T-helper 22 cell (primary cell): ENCODE data around the gene DSCAML1.

Source experiments
- DNase-seq: peaks from one replicate; pipeline ENCODE4 v3.0.0-alpha.2; 2020; ENCODE audit warnings: low read depth

Gene DSCAML1

DNA sequence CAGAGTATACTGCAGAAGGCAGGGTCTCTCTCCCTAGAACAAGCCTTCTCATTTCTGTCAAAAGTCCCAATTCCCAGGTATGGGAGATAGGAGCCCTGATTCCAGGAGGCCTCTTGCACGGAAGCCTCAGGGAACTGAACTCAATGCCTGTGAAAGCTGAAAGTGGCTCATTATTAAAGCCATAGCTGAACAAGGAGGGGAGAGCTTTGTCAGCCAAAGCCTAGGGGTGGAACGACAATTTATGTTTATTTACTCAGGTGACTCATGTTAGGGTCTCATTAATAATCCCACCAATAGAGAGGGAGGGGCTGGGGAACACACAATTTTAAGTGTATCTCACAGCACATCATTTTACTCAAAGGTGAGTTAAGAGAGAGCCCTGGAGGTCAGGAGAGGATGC is 44.9 kb downstream of the DSCAML1 start:
- DNase-seq: no peak

DNA sequence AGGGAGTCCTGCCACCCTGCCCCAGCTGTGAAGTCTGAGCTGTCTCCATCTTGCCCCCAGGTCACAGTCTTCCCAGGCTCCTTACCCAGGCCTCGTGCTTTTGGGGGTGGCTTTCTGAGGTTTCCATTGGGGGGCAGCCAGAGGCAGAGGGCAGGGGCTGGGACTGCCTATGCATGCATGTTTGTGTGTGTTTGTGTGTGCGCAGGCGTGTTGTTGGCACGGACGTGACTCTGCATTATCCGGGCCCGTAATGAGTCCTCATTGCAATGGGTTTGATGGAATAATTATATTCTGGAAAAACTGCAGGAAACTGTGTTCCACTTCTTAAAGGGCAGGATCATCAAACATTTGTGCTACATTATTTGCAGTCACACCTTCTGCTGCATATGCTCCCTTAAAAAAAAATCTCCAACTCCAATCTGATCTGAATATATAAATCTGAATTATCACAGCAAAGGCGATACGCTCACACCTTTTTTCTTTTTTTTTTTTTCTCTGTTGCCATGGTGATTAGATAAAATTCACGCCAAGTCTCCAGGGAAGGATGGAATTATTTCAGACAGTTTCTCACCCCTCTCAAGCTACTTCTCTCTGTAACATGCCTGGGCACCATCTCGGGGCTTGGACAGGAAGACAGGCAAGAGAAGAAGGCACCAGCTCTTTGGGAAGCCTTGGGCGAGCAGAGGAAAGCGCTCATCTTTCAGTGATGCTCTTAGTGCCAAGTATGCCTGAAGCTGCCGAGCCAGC is 45.9 kb downstream of the DSCAML1 start:
- no peak for DNase-seq

DNA sequence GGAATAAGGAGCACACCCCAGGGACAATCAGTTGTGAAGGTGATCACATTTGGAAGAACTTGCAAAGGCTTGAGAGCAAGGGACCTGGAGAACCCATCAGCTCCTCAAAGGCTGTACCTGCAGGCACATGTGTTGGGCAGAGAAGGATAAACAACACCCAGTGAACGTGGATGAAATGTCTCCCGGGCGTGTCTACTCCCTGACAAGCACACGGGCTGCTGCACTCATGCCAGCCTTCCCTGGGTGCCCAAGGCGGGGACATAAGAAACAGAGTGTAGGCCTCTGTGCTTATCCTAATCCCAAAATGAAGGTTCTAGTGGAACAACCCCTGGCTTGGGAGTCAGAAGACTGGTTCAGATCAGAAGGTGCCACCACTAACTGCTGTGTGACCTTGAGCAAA is 46.7 kb downstream of the DSCAML1 start:
- no peak for DNase-seq

DNA sequence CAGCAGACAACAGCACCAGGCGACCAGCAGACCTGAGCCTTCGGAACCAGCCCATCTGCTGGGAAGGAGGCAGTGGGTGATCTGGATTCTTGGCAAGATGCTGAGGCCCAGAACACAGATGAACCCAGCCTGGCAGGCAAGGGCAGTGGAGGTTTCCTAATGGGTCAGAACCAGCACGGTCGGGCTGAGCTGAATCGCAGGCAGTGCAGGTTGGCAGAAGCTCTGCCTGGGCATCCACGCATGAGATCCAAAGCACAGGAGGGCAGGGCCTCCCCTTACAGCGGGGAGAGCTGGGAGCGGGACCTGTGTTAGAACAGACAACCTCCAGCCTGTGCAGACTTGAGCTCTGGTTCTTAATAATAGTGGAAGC is 47.5 kb downstream of the DSCAML1 start:
- no peak for DNase-seq

DNA sequence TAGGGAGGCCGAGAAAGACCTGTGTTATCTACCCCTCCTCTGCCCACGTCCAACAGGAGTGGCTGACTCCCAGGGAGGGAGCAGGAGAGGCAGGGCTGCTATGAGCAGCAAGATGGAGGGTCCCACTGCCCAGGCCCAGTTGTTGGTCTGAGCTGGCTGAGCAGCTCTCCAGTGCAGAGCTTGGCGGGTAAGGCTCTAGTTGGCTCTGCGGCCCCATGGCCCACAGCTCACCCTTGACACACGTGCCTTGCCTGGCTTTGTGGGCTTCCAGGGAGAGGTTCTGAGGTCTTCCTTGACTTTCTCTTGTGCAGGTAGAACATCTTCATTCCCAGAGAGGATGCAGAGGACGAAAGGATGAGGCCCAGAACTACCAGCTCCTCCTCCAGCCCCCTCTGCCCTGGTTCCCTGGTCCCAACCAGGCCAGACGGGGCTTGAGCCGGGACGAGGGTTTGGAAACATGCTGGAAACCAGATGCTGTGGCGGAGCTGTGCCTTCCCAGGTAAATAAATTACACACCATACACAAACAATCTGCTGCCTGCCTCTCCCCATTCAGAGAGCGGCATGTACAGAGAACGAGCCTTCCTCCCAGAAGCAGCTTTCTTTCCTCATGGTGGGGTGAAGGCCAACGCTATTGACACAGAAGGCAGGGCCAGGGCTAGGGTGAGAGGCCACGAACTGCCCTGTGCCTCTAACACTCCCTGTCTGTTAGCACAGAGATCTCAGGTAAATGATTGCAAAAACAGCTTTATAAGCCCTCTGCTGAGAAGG is 48.1 kb downstream of the DSCAML1 start:
- no peak for DNase-seq

DNA sequence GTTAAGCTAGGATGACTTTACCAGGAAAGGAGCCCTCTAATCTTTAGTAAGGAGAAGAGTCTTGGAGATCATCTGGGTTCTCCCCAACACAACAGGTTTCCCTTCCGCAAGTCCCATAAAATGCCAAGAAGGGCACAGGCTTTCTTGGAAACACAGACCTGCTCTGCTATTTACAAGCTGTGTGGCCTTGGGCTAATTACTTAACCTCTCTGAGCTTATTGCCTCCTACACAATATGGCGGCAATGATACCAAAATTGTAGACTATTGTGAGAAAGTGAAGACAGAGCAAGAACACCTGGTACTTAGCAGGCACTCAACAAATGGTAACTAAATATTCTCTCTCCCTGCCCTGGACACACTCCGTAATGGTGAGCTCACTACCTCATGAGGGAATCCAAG is 49.1 kb downstream of the DSCAML1 start:
- no peak for DNase-seq

DNA sequence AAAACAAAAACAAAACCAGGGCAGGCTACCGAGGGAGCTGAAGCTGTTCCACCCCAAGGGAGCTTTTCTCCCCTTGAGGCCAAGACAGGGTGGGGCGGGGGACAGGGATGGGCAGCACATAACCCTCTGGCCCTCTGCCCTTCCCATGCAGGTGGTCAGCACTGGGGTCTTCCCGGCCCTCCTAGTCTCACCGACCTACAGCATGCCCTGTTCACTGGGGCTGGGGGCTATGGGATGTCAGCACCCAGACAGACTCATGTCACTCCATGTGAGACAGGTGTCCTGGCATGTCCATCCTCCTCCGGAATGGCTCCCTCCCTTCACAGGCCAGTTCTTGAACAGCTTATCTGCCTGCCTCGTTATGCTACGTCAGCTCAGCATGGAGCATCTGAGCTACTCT is 51.7 kb downstream of the DSCAML1 start:
- no peak for DNase-seq

DNA sequence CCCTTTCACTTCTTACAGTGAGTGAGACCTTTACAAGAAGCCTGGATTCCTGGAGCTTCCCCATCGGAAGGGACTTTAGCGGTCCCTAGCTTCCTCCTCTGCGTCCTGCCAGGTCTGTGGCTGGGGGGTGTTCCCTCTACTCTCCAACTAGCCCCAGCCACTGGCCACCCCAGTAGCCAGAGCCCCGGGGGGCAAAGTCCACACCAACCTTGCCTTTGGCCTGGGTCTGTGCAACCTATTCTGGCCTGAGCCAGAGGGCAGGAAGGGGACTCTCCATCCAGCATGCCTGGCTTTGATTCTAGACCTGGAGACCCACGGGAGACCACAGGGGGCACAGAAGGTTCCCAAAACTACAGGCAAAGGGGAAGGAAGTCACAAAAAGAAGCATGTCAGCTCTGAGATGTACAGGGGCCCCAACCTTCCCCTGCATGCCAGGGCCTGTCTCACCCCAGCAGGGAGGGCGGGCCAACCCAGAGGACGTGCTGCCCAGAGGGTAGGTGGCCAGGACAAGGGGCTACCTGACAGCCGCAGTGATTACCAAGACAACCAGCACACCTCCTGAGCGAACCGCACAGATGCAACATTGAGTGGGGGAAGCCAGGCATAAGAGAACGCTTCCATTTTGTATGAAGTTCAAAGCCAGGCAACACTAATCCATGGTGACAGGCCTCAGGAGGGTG is 52.4 kb downstream of the DSCAML1 start:
- no peak for DNase-seq

DNA sequence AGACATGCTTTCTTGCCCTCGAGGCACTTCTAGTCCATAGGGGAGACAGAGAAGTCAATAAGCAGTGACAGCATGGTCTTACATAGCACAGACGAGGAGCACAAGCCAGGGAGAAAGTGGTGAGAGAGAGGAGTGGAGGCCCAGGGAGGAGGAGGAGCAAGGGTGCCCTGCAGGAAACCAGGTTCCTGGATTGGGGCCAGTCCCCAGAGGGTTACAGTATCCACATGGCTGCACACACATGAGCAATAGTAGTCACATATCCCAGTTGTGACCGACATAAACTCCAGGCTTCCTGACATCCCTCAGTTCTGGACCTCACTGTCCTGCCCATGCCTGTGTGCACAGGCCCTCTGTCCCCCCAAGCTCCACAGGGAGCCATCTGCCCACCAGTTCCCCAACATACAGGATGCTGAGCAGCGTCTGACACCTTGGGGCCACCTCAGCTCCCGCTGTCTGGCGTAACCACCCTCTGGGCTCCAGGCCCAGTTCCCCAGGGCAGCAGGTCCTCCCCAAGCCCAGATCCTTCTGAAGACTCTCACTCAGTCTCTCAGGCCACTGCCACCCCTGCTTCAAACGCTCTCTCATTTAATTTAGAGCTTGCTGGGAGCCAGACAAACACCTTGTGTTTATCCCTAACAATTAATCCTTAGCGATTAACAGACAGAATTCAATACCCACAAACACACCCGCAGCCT is 53.7 kb downstream of the DSCAML1 start:
- DNase-seq: no peak

DNA sequence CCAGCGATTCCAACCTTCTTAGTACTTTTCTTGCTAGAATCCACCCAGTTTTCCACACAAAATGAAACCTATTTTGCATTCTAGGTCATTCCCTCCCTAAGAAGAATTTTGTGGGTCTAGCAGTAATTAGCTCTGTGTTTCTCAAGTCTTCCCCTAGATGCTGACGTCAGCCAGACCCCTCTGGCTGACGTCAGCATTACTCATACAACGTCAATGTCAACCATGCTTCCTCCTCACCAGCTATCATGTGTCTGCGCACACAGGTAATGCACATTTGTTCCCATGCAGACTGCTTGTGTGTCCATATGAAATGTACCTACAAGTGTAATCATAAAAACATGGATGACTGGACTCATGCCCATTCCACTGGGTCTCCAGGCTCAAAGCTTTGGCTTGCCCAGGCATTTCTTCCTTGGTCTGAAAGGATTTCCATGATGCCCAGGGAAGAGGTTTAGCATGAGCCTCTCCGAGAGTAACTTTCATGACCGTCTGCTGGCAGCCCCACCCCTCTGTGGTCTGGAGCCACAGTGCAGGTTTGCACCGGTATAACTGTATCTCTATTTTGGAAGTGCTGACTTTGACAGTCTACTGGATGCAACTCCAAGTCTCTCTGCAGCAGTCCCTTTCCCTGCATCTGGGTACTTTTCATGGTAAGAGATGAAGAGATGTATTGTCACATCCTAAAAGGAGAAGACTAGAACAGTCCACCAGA is 58.6 kb downstream of the DSCAML1 start:
- DNase-seq: no peak

DNA sequence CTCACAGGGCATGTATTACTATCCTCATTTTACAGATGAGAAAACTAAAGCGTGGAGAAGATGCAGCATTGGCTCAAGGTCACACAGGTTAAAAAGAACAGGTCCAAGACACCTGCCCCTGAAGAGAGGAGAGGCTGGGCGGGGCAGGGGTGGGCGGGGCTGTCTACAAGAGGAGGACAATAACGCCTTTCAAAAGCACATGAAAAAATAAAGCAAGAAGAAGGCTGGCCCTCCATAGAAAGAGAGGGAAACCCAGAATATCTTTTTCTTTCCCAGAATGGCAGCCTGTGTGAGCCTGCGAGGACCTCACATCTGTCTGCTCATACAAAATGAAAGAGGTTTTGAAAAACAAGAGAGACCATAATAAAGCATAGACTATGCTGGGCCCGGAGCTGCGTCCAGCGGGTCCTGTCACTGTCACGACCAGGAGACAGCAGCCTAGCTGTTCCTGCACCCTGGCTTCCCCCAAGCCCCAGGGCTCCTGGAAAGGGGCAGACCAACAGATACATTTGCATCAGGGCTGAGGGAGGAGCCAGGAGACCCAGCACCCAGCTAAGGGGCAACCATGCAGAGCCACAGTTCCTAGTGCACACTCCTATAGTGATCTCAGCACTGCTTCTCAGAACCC is 61.6 kb downstream of the DSCAML1 start:
- DNase-seq: no peak

DNA sequence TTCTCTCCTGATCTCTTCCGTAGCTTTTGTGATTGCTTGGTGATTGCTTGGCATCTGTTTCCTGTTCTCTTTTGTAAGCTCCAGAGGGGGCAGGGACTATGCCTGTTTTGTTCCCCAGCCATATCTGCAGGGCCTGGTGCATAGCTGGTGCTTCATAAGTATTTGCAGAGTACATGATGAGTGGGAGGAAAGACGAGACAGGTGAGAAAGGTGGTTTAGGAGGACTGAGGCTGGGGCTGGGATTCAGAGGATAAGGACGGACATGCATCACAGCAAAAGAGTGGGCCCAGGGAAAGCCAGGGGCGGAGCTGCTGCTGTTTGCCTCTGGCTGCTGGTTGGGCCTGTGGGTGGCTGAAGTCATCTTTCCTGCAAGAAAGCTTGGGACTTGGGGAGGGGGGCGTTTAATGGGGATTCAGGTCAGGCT is 62.4 kb downstream of the DSCAML1 start:
- DNase-seq: no peak

DNA sequence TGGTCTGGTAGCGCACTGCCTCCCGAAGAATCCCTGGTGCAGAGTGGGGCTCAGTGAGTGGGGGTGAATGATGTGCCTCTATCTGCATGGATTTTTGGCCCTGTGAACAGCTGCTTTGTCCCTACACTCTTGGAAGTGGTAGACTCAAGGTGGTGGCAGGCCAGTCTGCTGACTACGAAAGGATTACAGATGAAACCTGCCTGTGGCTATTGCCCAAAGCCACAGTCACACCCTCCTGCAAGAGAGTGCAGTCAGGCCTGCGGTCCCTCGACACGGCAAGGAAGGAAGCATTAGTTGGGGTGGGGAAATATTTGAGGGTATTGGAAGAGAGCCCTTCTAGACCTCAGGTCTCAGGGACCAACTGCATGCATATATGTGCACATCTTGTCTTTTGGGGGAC is 63.7 kb downstream of the DSCAML1 start:
- DNase-seq: no peak

DNA sequence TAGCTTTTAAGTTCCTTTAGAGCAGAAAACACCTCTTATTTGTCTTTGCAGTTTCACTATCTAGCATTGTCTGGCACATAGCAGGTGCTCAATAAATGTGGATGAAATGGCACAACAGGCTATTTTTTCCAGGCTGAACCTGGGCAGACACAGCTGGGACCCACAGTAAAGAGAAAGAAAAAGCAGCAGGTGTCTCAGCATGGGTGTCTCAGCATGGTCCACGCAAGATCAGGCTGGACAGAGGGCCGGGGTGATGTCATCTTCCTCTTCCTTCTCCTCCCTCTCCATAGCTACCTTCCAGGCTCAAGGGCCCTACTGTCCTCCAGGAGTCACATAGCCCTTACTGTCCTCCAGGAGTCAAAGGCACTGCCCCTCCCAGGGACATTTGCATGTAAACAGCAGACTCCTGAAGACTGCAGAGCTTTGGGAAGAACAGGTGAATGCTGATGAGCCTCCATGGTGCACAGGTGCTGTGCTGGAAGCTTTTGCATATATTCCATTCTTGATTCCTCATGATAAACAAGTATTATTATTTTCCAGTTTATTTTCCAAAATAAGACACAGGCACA is 65.2 kb downstream of the DSCAML1 start:
- DNase-seq: no peak

DNA sequence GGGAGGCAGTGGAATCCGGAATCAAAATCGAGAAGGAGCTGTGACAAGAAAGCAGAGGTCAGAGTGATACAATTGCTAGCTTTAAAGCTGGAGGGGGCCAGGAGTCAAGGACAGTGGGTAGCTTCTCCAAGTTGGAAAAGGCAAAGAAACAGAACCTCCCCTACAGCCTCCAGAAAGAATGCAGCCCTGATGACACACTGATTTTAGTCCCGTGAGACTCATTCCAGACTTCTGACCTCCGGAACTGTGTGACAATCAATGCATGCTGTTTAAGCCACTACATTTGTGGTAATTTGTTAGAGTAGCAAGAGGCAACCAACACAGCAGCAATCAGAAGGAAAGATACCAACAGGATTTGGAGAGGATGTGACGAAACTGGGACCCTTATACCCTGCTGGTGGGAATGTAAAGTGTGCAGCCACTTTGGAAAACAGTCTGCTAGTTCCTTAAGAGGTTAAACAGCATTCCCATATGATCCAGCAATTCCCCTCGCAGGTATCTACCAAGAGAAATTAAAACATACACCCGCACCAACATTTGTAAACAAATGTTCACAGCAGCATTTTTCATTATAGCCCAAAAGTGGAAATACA is 66.7 kb downstream of the DSCAML1 start:
- no peak for DNase-seq

DNA sequence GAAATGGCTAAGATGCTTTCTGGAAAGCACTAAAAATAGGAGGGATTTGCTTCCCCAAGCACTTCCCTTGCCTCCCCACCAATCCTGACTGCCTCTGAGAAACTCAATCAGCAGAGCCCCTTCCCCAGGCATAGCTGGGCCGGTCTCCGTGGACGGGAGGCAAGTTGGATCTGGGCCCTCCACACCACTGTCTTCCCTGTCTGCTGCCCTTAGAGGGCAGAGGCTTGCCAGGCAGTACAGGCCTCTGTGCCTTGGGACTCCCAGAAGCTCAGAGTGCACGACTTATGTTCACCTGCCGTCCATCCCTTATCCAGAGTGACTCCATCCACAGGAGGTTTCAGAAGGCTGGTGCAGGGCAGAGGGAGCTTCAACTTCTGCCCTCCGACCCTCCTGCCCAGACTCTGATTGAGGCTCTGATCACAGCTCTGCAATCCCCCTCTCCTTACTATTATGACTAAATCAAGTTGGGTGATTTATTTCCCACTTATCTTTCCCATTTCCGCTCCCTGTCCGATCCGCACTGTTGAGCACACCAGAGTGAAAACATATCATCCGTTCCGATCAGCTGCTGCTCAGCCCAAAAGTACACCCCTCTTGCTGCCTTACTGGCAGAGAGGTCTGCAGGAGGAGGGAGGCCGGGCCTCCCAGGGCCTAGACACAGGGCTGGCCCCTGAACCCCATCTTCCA is 71.8 kb downstream of the DSCAML1 start:
- DNase-seq: no peak

DNA sequence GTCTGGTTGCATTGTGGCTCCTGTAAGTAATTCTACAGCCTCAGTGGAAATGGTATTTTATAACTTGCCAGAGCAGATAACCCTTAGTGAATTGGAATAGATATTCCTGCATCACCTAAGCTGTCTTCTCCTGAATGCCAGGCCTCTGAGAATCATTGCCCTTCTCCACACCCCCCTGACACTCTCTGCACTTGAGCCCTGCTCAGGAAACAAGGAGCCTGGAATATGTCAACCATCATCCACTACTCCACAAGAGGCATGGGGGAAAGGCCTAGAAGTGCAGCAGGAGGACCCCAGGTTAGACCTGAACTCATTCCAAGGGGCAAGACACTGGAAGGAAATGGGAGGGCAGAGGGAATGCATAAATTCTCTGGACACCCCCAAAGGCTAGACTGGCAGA is 72.4 kb downstream of the DSCAML1 start:
- DNase-seq: no peak

DNA sequence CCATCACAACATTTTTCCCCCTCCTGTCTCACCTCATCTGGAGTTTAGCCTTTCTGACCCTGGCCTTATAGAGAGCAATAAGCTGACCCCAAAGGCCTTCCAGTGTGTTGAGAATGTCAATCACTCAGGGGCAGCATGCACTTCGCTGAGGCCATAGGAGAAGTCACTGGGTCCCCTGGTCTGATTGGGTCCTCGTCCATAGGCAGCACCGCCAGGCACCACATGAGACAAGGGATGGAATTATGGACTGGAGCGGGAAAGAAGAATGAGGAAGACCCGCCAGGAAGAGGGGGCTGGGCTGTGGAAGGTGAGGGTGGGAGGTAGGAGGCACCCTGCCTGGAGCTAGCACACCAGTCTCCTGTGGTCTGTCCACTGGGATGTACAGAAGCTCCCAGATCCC is 72.9 kb downstream of the DSCAML1 start:
- no peak for DNase-seq

DNA sequence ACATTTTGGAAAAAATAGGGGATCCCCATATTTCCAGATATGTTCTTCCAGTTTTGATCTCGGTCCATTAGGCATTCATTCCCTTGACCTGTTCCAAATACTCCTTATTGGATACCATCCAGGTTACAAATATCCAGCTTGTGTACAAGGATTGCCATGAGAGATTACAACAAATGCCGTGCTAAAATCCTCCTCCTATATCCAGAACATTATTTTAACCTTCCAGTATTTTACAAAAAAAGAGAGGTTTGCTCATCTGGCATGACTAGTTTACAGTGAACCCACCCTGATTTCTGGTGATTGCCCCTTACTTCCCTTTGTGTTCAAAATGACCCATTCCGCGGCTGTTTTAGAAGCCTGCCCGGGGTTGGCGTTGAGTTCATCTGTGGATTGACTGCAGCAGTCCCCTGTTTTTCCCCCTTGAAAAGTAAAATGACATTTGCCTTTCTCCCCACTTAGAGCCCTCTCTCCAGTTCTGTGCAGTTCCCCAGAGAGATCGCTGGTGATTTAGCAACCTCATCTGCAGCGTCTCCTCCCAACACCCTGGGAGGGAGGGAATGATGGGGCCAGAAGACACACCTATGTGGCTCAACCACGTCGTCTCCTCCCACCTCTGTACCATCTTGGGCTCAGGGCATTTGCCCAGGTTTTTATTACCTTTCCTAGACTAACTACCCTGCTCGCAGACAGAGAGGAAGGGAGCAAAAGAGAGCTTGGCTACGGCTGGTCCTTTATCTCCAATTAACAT is 73.6 kb downstream of the DSCAML1 start:
- no peak for DNase-seq
